Neuronal stem cell (in vitro differentiated cells): ENCODE results near the gene HOXB1.

Experiments
- DNase-seq: peaks from one replicate; pipeline ENCODE4 v3.0.0-alpha.2; 2013; ENCODE audit warnings: low spot score
- H2AFZ ChIP-seq: one replicate; pipeline ENCODE4 v1.6.1; 2013; ENCODE audit warnings: mild to moderate bottlenecking, low read length, inconsistent platforms
- H2AK5ac ChIP-seq: 2 replicates; pipeline ENCODE4 v1.6.1; 2013; ENCODE audit warnings: low read depth, mild to moderate bottlenecking, inconsistent platforms, low read length, moderate library complexity, mixed read lengths
- H2BK120ac ChIP-seq: 2 replicates; pipeline ENCODE4 v1.6.1; 2013; ENCODE audit warnings: low read depth, mild to moderate bottlenecking, inconsistent platforms, low read length, moderate library complexity, mixed read lengths
- H2BK12ac ChIP-seq: one replicate; pipeline ENCODE4 v1.6.1; 2013; ENCODE audit warnings: low read length, inconsistent platforms
- H2BK15ac ChIP-seq: 2 replicates; pipeline ENCODE4 v1.6.1; 2013; ENCODE audit warnings: mild to moderate bottlenecking, low read length, inconsistent platforms, mixed read lengths
- H2BK5ac ChIP-seq: one replicate; pipeline ENCODE4 v1.6.1; 2013; ENCODE audit warnings: inconsistent platforms, mild to moderate bottlenecking, low read length, moderate library complexity
- H3K14ac ChIP-seq: one replicate; pipeline ENCODE4 v1.6.1; 2013; ENCODE audit warnings: low read length, inconsistent platforms
- H3K18ac ChIP-seq: 2 replicates; pipeline ENCODE4 v1.6.1; 2013; ENCODE audit warnings: low read length, inconsistent platforms
- H3K23ac ChIP-seq: 2 replicates; pipeline ENCODE4 v1.6.1; 2013; ENCODE audit warnings: low read depth, mild to moderate bottlenecking, mixed read lengths, low read length, inconsistent platforms; ENCODE audit not compliant: poor library complexity
- H3K27ac ChIP-seq: replicated peaks from 3 replicates; pipeline ENCODE4 v1.5.1; 2013; ENCODE audit warnings: low read length, inconsistent platforms
- H3K27me3 ChIP-seq, 3 experiments: 2 replicates each; pipeline ENCODE4 v1.6.1; 2013; ENCODE audit warnings: low read length in 3 of 3, mild to moderate bottlenecking in 2 of 3, inconsistent platforms in 1 of 3, low read depth in 1 of 3, mixed read lengths in 1 of 3, moderate library complexity in 1 of 3; ENCODE audit not compliant: control insufficient read depth in 3 of 3, insufficient read depth in 3 of 3
- H3K36me3 ChIP-seq, 2 donors: replicated peaks in 1 of 2; 2 replicates each; pipeline ENCODE4 v1.6.1; 2013; ENCODE audit warnings: low read length in 2 of 2; ENCODE audit not compliant: control insufficient read depth in 2 of 2, insufficient read depth in 2 of 2
- H3K4ac ChIP-seq: 2 replicates; pipeline ENCODE4 v1.6.1; 2013; ENCODE audit warnings: inconsistent platforms, mild to moderate bottlenecking, low read length, moderate library complexity
- H3K4me1 ChIP-seq, 2 donors: 1 replicate in 1 of 2; 2 replicates in 1 of 2; pipeline ENCODE4 v1.6.1; 2013; ENCODE audit warnings: low read length in 2 of 2, low read depth in 1 of 2; ENCODE audit not compliant: control insufficient read depth in 2 of 2, insufficient read depth in 1 of 2
- H3K4me2 ChIP-seq: one replicate; pipeline ENCODE4 v1.6.1; 2013; ENCODE audit warnings: mild to moderate bottlenecking, low read length, inconsistent platforms; ENCODE audit not compliant: insufficient read depth, poor library complexity, severe bottlenecking
- H3K4me3 ChIP-seq, 2 donors: 2 replicates each; pipeline ENCODE4 v1.5.1; 2013; ENCODE audit warnings: low read length in 2 of 2, mild to moderate bottlenecking in 2 of 2, inconsistent platforms in 1 of 2, moderate library complexity in 1 of 2
- H3K79me1 ChIP-seq: one replicate; pipeline ENCODE4 v1.6.1; 2013; ENCODE audit warnings: low read depth, mild to moderate bottlenecking, inconsistent platforms, low read length, moderate library complexity
- H3K9ac ChIP-seq: one replicate; pipeline ENCODE4 v1.6.1; 2013; ENCODE audit warnings: mild to moderate bottlenecking, low read depth, low read length, inconsistent platforms; ENCODE audit not compliant: poor library complexity
- H3K9me3 ChIP-seq, 2 donors: replicated peaks in 1 of 2; 2 replicates each; pipeline versions ENCODE3 to v1.6.1; 2013; ENCODE audit warnings: low read length in 2 of 2, mild to moderate bottlenecking in 2 of 2, inconsistent platforms in 1 of 2, low read depth in 1 of 2, mixed read lengths in 1 of 2, moderate library complexity in 1 of 2; ENCODE audit not compliant: control insufficient read depth in 2 of 2, insufficient read depth in 1 of 2
- H4K8ac ChIP-seq: one replicate; pipeline ENCODE4 v1.6.1; 2013; ENCODE audit warnings: low read depth, mild to moderate bottlenecking, inconsistent platforms, low read length, moderate library complexity
- H4K91ac ChIP-seq: one replicate; pipeline ENCODE4 v1.6.1; 2013; ENCODE audit warnings: low read length, low read depth, mild to moderate bottlenecking, inconsistent platforms; ENCODE audit not compliant: poor library complexity
- WGBS, 2 donors: extraction: QIAGEN DNeasy Blood & Tissue Kit; methylation state at CpG; one replicate each; pipeline ENCODE4 v1.1.7; 2013; ENCODE audit warnings: missing lambda C conversion rate in 2 of 2, mixed read lengths in 1 of 2; ENCODE audit not compliant: insufficient read length in 2 of 2, insufficient replicate concordance in 1 of 2; ENCODE audit errors: extremely low coverage in 2 of 2; 5-methylcytosine and 5-hydroxymethylcytosine counted together

Gene HOXB1

GRCh38 chr17:48503747-48504146 lies 27.1 kb downstream of the HOXB1 start:
- peaks cover 0 to 41% (median 2%) of the 10 kb centered on the region in 3 experiments for H3K27me3 ChIP-seq
- no peak overlapping the region for H2AFZ ChIP-seq
- no peaks in the 10 kb centered on the region for H3K36me3 ChIP-seq
- no peak overlapping the region for H2BK5ac ChIP-seq
- no peak overlapping the region for H3K4me2 ChIP-seq
- H3K18ac ChIP-seq = no peak overlapping the region
- no peak overlapping the region for H3K27ac ChIP-seq
- H4K91ac ChIP-seq = no peak overlapping the region
- H2BK12ac ChIP-seq = no peak overlapping the region
- no peak overlapping the region for H2BK15ac ChIP-seq
- H3K14ac ChIP-seq = no peak overlapping the region
- H2BK120ac ChIP-seq = no peak overlapping the region
- H2AK5ac ChIP-seq = no peak overlapping the region
- WGBS, 2 donors = no CpG with 5 or more reads among the region's 5 CpGs
- H3K9me3 ChIP-seq = no peaks in the 10 kb centered on the region
- H3K4me3 ChIP-seq = no peak overlapping the region
- H3K79me1 ChIP-seq = no peaks in the 10 kb centered on the region
- no peak overlapping the region for H3K4ac ChIP-seq
- H4K8ac ChIP-seq = no peak overlapping the region
- no peak overlapping the region for H3K9ac ChIP-seq
- DNase-seq = no peak
- no peak overlapping the region for H3K23ac ChIP-seq
- no peaks in the 10 kb centered on the region for H3K4me1 ChIP-seq

DNA sequence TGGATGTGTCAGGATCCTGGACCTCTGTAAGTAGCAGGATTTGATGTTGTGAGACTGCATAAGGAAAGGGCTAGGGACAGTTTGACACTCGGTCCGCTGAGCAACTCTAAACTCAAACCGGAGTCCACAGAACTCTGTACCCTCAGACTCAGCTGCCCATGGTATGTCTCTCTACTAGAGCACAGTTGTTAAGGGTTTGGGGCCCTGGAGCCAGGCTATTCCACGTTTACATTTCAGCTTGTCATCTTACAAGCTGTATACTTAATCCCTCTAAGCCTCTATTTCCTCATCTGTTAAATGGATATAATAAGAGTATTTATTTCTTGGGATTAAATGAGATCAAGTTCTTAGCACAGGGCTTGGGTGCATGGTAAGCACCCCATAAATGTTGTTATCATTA lies 27.9 kb downstream of the HOXB1 start:
- Histone ChIP-seq H3K79me1 (no peaks in the 10 kb centered on the region), H3K4ac (no peak overlapping the region), H3K9me3 (no peaks in the 10 kb centered on the region), H3K27ac (no peak overlapping the region), H3K4me1 (no peaks in the 10 kb centered on the region), H2BK5ac (no peak overlapping the region), H3K36me3 (no peaks in the 10 kb centered on the region), H4K8ac (no peak overlapping the region), H2BK15ac (no peak overlapping the region), H3K23ac (no peak overlapping the region), H3K4me2 (no peak overlapping the region), H3K18ac (no peak overlapping the region), H3K14ac (no peak overlapping the region), H2AK5ac (no peak overlapping the region), H2BK12ac (no peak overlapping the region), H3K27me3 (peaks cover 0 to 50% (median 2%) of the 10 kb centered on the region in 3 experiments), H3K9ac (no peak overlapping the region), H4K91ac (no peak overlapping the region), H2AFZ (no peak overlapping the region), H2BK120ac (no peak overlapping the region), H3K4me3 (no peak overlapping the region)
- no CpG with 5 or more reads among the region's 4 CpGs for WGBS, 2 donors
- no peak for DNase-seq

DNA sequence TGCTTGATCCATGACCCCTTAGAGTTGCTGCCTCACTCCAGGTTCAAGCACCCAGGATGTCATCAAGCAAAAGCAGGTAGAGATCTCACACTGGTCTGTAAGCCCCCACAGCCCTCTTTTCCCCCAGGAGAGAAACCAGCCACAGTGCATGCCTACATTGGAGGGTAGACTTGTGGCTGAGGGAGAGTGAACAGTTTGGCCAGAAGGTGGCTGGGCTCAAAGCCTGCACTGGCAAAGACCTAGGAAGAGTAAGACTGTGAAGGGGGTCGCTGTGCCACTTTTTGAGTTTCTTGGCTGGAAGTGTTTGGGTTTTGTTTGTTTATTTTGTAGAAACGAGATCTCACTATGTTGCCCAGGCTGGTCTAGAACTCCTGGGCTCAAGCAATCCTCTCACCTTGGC lies 28.5 kb downstream of the HOXB1 start:
- no peak overlapping the region for H3K27ac ChIP-seq
- H3K27me3 ChIP-seq = peaks cover 0 to 50% (median 2%) of the 10 kb centered on the region in 3 experiments
- H3K4me1 ChIP-seq = no peaks in the 10 kb centered on the region

DNA sequence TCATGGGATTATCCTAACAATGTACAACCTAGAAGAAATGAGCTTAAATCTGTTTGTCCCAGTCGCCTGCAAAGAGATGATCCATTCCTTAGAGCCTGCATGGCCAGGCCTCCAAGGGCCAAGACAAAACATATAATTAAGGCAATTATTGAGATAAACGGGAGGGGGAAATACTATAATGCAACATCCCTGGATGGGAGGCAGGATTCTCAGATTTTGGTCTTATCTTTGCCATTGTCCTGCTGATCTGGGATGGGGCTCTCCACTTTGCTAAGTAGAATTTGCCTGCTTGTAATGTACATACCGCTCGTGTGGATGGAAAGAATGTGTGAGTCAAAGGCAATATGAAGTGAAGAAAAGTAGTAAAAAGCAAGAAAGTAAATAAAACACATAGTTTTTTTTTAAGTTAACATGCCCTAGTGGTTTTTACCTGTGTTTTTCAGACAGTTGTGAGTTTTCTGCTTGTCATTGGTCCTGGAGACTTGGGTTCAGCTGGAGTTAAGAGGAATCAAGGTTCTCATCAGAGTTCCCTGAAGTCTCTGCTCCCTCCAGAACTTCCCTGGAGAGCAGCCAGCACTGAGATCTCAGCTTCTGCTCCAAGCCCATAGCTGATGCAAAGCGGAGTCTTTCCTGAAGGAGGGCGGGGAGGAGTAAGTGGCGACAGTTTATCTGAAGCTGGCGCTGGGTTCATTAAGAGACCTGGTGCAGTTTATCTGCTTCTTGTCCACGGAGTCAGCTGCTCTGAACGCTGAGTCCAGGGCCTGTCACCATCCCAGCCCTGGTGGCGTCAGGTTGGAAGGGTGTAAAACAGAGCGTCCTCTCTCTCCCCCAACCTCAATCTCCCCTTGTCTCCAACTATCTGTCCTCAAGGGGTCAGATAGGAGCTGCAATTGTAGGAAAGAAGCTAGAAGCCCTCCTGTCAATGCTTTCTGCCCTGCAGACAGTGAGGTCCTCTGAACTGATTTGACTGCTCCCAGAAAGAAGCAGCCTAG lies 30.1 kb downstream of the HOXB1 start:
- Histone ChIP-seq H3K27me3 (peaks cover 0 to 53% (median 2%) of the 10 kb centered on the region in 3 experiments), H3K4me2 (no peak overlapping the region), H2AK5ac (no peak overlapping the region), H3K27ac (no peak overlapping the region), H3K14ac (no peak overlapping the region), H2BK15ac (no peak overlapping the region), H3K4me3 (no peak overlapping the region), H2BK12ac (no peak overlapping the region), H3K9ac (no peak overlapping the region), H3K36me3 (no peaks in the 10 kb centered on the region), H2BK5ac (no peak overlapping the region), H2AFZ (no peak overlapping the region), H3K18ac (no peak overlapping the region), H4K91ac (no peak overlapping the region), H3K79me1 (no peaks in the 10 kb centered on the region), H3K4ac (no peak overlapping the region), H3K4me1 (no peaks in the 10 kb centered on the region), H2BK120ac (no peak overlapping the region), H4K8ac (no peak overlapping the region), H3K23ac (no peak overlapping the region), H3K9me3 (no peaks in the 10 kb centered on the region)
- no peak for DNase-seq
- no CpG with 5 or more reads among the region's 12 CpGs for WGBS, 2 donors

More for the DNA sequence above, 28.5 kb downstream of the HOXB1 start:
- Histone ChIP-seq H3K23ac (no peak overlapping the region), H3K14ac (no peak overlapping the region), H2BK5ac (no peak overlapping the region), H3K4me2 (no peak overlapping the region), H3K9ac (no peak overlapping the region), H3K9me3 (no peaks in the 10 kb centered on the region), H3K18ac (no peak overlapping the region), H2BK12ac (no peak overlapping the region), H2AK5ac (no peak overlapping the region), H3K4me3 (no peak overlapping the region), H3K79me1 (no peaks in the 10 kb centered on the region), H4K8ac (no peak overlapping the region), H3K36me3 (no peaks in the 10 kb centered on the region), H2BK15ac (no peak overlapping the region), H4K91ac (no peak overlapping the region), H3K4ac (no peak overlapping the region), H2BK120ac (no peak overlapping the region), H2AFZ (no peak overlapping the region)
- no CpG with 5 or more reads among the region's 2 CpGs for WGBS, 2 donors
- no peak for DNase-seq
